SK-N-SH (cell line): ENCODE results near the gene TBC1D9B. TPM values are rescaled to one million over a fixed set of nuclear protein-coding genes. Genes with fewer than 3 reads are reported as not detected.

Experiments used
- CTCF ChIA-PET: fragments of 300-600, 350-600 bp; formaldehyde crosslinking; extraction: SDS; loops from one replicate; lab custom pipeline; 2021; lab: Yijun Ruan, JAX
- POLR2A ChIA-PET: fragments of 350-600 bp; sonication (Branson Sonifier 250); formaldehyde crosslinking; extraction: SDS; loops from one replicate; lab custom pipeline; 2020; ENCODE audit warnings: antibody characterized with exemption, inconsistent platforms; lab: Yijun Ruan, JAX
- DNase-seq: peaks from one replicate; pipeline ENCODE4 v3.0.0; 2012
- H2AFZ ChIP-seq: fragments of 200-600 bp; sonication (generic); 2 replicates; pipeline ENCODE4 v1.8.1; 2016; ENCODE audit warnings: antibody characterized with exemption, mild to moderate bottlenecking, low read depth
- H3F3A ChIP-seq: fragments of 200-600 bp; sonication (generic); replicated peaks from 2 replicates; pipeline ENCODE3; 2016; ENCODE audit warnings: antibody characterized with exemption, mild to moderate bottlenecking; ENCODE audit not compliant: insufficient read depth
- H3K27ac ChIP-seq, 2 experiments: fragments of 200-500 bp in 1 of 2; fragments of 200-600 bp in 1 of 2; sonication (Bioruptor generic) in 1 of 2; sonication (generic), shearing (Covaris generic) in 1 of 2; 2 replicates each; pipeline versions ENCODE4 v1.5.1 to v1.6.1; 2014 to 2016; ENCODE audit warnings: low read depth in 2 of 2, inconsistent platforms in 1 of 2, low read length in 1 of 2, mild to moderate bottlenecking in 1 of 2, mixed read lengths in 1 of 2
- H3K27me3 ChIP-seq: fragments of 200-600 bp; sonication (generic), shearing (Covaris generic); 2 replicates; pipeline ENCODE4 v1.6.1; 2016; ENCODE audit warnings: mixed run types; ENCODE audit not compliant: insufficient read depth
- H3K36me3 ChIP-seq, 2 experiments: fragments of 200-500 bp in 1 of 2; fragments of 200-600 bp in 1 of 2; sonication (Bioruptor generic) in 1 of 2; sonication (generic) in 1 of 2; replicated peaks in 1 of 2; 2 replicates each; pipeline versions ENCODE3 to v1.5.1; 2014 to 2016; ENCODE audit warnings: low read length in 1 of 2, mild to moderate bottlenecking in 1 of 2; ENCODE audit not compliant: insufficient read depth in 2 of 2, control insufficient read depth in 1 of 2
- H3K4me1 ChIP-seq, 2 experiments: fragments of 200-500 bp in 1 of 2; fragments of 200-600 bp in 1 of 2; sonication (Bioruptor generic) in 1 of 2; sonication (generic), shearing (Covaris generic) in 1 of 2; 2 replicates each; pipeline versions ENCODE4 v1.5.1 to v1.6.1; 2014 to 2016; ENCODE audit warnings: low read depth in 1 of 2, low read length in 1 of 2, mixed run types in 1 of 2; ENCODE audit not compliant: insufficient read depth in 2 of 2, control insufficient read depth in 1 of 2
- H3K4me2 ChIP-seq: fragments of 200-600 bp; sonication (generic), shearing (Covaris generic); 2 replicates; pipeline ENCODE4 v1.6.1; 2017; ENCODE audit warnings: mixed run types
- H3K4me3 ChIP-seq, 2 experiments: fragments of 200-500 bp in 1 of 2; fragments of 200-600 bp in 1 of 2; sonication (Bioruptor generic) in 1 of 2; sonication (generic), shearing (Covaris generic) in 1 of 2; 2 replicates each; pipeline versions ENCODE4 v1.5.1 to v1.8.1; 2014 to 2016; ENCODE audit warnings: low read depth in 2 of 2, inconsistent platforms in 1 of 2, low read length in 1 of 2, mild to moderate bottlenecking in 1 of 2, mixed read lengths in 1 of 2, moderate library complexity in 1 of 2
- H3K79me2 ChIP-seq: fragments of 200-600 bp; sonication (generic); 2 replicates; pipeline ENCODE4 v1.8.1; 2017; ENCODE audit warnings: mild to moderate bottlenecking; ENCODE audit not compliant: insufficient read depth
- H3K9ac ChIP-seq: fragments of 200-600 bp; sonication (generic); 2 replicates; pipeline ENCODE4 v1.6.1; 2017; ENCODE audit warnings: mixed run types
- H3K9me2 ChIP-seq: fragments of 200-600 bp; sonication (generic); 2 replicates; pipeline ENCODE4 v1.6.1; 2017; ENCODE audit warnings: mixed run types
- H3K9me3 ChIP-seq: fragments of 200-600 bp; sonication (generic); 2 replicates; pipeline ENCODE4 v1.6.1; 2017; ENCODE audit warnings: mixed run types, mild to moderate bottlenecking, moderate library complexity
- H4K20me1 ChIP-seq: fragments of 200-600 bp; sonication (generic); 2 replicates; pipeline ENCODE4 v1.6.1; 2017; ENCODE audit warnings: mild to moderate bottlenecking, mixed run types; ENCODE audit not compliant: insufficient read depth
- ELF1 ChIP-seq: IDR thresholded peaks from 2 replicates; pipeline ENCODE4 v1.4.0; 2012
- EP300 ChIP-seq, 2 experiments: IDR thresholded peaks; 2 replicates each; pipeline versions ENCODE4 v1.4.0 to v1.6.1; 2012; ENCODE audit warnings: borderline replicate concordance in 1 of 2, low read depth in 1 of 2, low read length in 1 of 2
- EZH2phosphoT487 ChIP-seq: fragments of 200-600 bp; sonication (generic); IDR thresholded peaks from 2 replicates; pipeline ENCODE4 v1.6.1; 2017; ENCODE audit warnings: low read depth, mixed run types, mild to moderate bottlenecking, antibody characterized with exemption, moderate library complexity, borderline replicate concordance
- FOXJ3 ChIP-seq: sonication (generic); formaldehyde crosslinking; IDR thresholded peaks from 2 replicates; pipeline ENCODE4 v1.5.1; 2020; ENCODE audit warnings: mild to moderate bottlenecking, missing genetic modification reagents
- FOXM1 ChIP-seq: IDR thresholded peaks from 2 replicates; pipeline ENCODE4 v1.4.0; 2012; ENCODE audit warnings: low read depth, mild to moderate bottlenecking
- GABPA ChIP-seq: IDR thresholded peaks from 2 replicates; pipeline ENCODE4 v1.4.0; 2012; ENCODE audit warnings: low read depth, mild to moderate bottlenecking
- GATA2 ChIP-seq: sonication (generic); formaldehyde crosslinking; IDR thresholded peaks from 2 replicates; pipeline ENCODE4 v1.5.0; 2020; ENCODE audit warnings: mild to moderate bottlenecking, missing genetic modification reagents
- MEF2A ChIP-seq: IDR thresholded peaks from 2 replicates; pipeline ENCODE4 v1.4.0; 2012; ENCODE audit warnings: low read depth, borderline replicate concordance
- MXI1 ChIP-seq: IDR thresholded peaks from 2 replicates; pipeline ENCODE4 v1.6.1; 2012; ENCODE audit warnings: mild to moderate bottlenecking, low read depth, low read length, improper control_type of control experiment
- NFIC ChIP-seq: IDR thresholded peaks from 2 replicates; pipeline ENCODE4 v1.4.0; 2012; ENCODE audit warnings: borderline replicate concordance
- NRF1 ChIP-seq: IDR thresholded peaks from 2 replicates; pipeline ENCODE4 v1.6.1; 2012; ENCODE audit warnings: low read depth, mild to moderate bottlenecking, low read length
- POLR2AphosphoS5 ChIP-seq: IDR thresholded peaks from 2 replicates; pipeline ENCODE4 v1.6.1; 2012; ENCODE audit warnings: low read depth, low read length
- RCOR1 ChIP-seq: fragments of 150-350 bp; IDR thresholded peaks from 2 replicates; pipeline ENCODE4 v1.6.1; 2017; ENCODE audit warnings: antibody characterized with exemption, low read length
- RFX5 ChIP-seq: IDR thresholded peaks from 2 replicates; pipeline ENCODE4 v1.6.1; 2012; ENCODE audit warnings: mild to moderate bottlenecking, improper control_type of control experiment, low read length
- SMC3 ChIP-seq: IDR thresholded peaks from 2 replicates; pipeline ENCODE4 v1.6.1; 2012; ENCODE audit warnings: low read depth, low read length, improper control_type of control experiment
- TAF1 ChIP-seq: IDR thresholded peaks from 2 replicates; pipeline ENCODE4 v1.6.1; 2012; ENCODE audit warnings: low read depth, mild to moderate bottlenecking, low read length, moderate library complexity, borderline replicate concordance
- TEAD4 ChIP-seq: IDR thresholded peaks from 2 replicates; pipeline ENCODE4 v1.4.0; 2012; ENCODE audit warnings: mild to moderate bottlenecking, borderline replicate concordance; ENCODE audit not compliant: insufficient read depth
- YY1 ChIP-seq: IDR thresholded peaks from 2 replicates; pipeline ENCODE4 v1.4.0; 2012; ENCODE audit warnings: low read depth, mild to moderate bottlenecking
- WGBS: methylation state at CpG from one replicate; pipeline ENCODE4 v1.1.6; 2017; ENCODE audit warnings: low lambda C conversion rate; 5-methylcytosine and 5-hydroxymethylcytosine counted together
- polyA plus RNA-seq, 3 experiments: library from polyadenylated mRNA; depleted of rRNA; stranded (reverse); fragments of >200 nt; gene quantifications; 2 replicates each; pipeline ENCODE4 v1.2.3, GENCODE V29; 2012
- TF ChIP-seq, protein P1 (sequence below): IDR thresholded peaks from 2 replicates; pipeline ENCODE4 v1.4.0; 2012; ENCODE audit warnings: low read depth
- TF ChIP-seq, protein P2 (sequence below): IDR thresholded peaks from 2 replicates; pipeline ENCODE4 v1.4.0; 2012; ENCODE audit warnings: low read depth, borderline replicate concordance
- TF ChIP-seq, protein P3 (sequence below): fragments of 150-350 bp; IDR thresholded peaks from 2 replicates; pipeline ENCODE4 v1.6.1; 2016; ENCODE audit warnings: mild to moderate bottlenecking, low read depth, low read length

The TBC1D9B gene
- polyA plus RNA-seq, 1 of the 3 experiments (the other 2 are of a cell fraction): 75.6 TPM

DNA sequence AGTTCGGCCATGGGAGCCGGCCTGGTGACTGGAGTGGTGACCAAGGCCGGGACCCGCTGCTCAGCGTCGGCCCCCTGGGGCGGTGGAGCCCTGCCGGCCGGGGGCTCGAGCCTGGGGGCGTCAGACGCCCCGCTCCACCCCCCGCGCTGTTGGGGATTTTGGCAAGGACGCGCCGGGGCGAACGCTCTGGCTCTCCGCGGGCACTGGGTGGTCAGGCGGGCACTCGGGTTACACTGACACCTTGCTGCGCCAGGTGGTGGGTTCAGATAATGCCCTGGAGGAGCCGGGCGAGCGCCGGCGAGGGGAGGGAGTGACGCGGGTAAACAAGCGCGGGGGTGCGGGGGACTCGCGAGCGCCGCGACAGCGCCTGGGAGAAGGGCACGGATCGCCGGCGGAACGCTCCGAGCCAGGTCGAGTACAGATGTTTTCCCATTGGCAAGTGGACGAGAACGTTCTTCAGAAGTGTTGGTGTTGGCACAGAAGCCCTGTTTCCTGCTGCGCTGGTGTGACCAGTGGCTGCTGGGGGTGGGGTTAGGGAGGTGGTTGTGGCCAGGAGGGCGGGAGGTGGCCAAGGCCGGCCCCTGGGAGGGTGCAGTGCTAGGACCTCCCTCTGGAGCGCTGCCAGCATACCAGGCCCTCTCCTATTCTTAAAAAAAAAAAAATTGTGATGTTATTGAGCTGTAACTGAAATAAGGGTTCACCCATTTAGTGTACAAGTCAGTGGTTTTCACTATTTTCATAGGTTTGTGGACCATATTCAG is 86.2 kb downstream of the TBC1D9B start:
- H3K9me3 ChIP-seq: no peaks in the 10 kb centered on the region
- CTCF ChIA-PET: interaction anchor here (1.1 to 1.8 kb wide), 5 partner anchors 9 to 58 kb away, joined by 3 to 10 read pairs (median 5); no protein-coding TSS in a partner anchor
- peaks cover 61% of the 10 kb centered on the region for H3K79me2 ChIP-seq
- WGBS: 1% methylated on average over 26 of the region's 54 CpGs
- H3K27ac ChIP-seq: peak overlapping the region; percentile 84 to 94
- H3K4me3 ChIP-seq: peak overlapping the region; percentile 97
- H3K9me2 ChIP-seq: no peaks in the 10 kb centered on the region
- no peak for TF ChIP-seq SMC3
- no peak for TF ChIP-seq ELF1
- TF ChIP-seq, protein P1, sequence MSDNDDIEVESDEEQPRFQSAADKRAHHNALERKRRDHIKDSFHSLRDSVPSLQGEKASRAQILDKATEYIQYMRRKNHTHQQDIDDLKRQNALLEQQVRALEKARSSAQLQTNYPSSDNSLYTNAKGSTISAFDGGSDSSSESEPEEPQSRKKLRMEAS: peak; percentile 27; the same call in 1 of the 2 replicates
- peak; percentile 74 for TF ChIP-seq NFIC
- no peak for TF ChIP-seq EP300 (IDR thresholded peaks at IDR 0.05; ENCODE audit: borderline replicate concordance in 1 of 2, low read depth in 1 of 2, low read length in 1 of 2)
- no peak for TF ChIP-seq RCOR1
- TF ChIP-seq POLR2AphosphoS5: peak; percentile 64
- peak; percentile 67; the same call in 1 of the 2 replicates for TF ChIP-seq FOXJ3 (CRISPR knock-in tag)
- TF ChIP-seq MXI1: peak; percentile 73
- TF ChIP-seq, protein P2, sequence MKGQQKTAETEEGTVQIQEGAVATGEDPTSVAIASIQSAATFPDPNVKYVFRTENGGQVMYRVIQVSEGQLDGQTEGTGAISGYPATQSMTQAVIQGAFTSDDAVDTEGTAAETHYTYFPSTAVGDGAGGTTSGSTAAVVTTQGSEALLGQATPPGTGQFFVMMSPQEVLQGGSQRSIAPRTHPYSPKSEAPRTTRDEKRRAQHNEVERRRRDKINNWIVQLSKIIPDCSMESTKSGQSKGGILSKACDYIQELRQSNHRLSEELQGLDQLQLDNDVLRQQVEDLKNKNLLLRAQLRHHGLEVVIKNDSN: no peak
- TF ChIP-seq, all 33 proteins: peak for 5
- H3K27me3 ChIP-seq: no peaks in the 10 kb centered on the region
- peaks cover 55% of the 10 kb centered on the region for H4K20me1 ChIP-seq
- peak; percentile 98 for DNase-seq
- peaks cover 33% of the 10 kb centered on the region in 2 experiments for H3K36me3 ChIP-seq
- H3F3A ChIP-seq: peaks cover 11% of the 10 kb centered on the region
- no peak overlapping the region for H2AFZ ChIP-seq
- peak overlapping the region; percentile 97 for H3K9ac ChIP-seq
- peak overlapping the region; percentile 75 for H3K4me2 ChIP-seq
- H3K4me1 ChIP-seq: peaks cover 22 to 39% of the 10 kb centered on the region in 2 experiments
- POLR2A ChIA-PET: interaction anchor here (0.6 to 1.0 kb wide), 7 partner anchors 10 to 57 kb away, joined by 3 to 6 read pairs (median 3); partner anchors contain the start of gene MRNIP

DNA sequence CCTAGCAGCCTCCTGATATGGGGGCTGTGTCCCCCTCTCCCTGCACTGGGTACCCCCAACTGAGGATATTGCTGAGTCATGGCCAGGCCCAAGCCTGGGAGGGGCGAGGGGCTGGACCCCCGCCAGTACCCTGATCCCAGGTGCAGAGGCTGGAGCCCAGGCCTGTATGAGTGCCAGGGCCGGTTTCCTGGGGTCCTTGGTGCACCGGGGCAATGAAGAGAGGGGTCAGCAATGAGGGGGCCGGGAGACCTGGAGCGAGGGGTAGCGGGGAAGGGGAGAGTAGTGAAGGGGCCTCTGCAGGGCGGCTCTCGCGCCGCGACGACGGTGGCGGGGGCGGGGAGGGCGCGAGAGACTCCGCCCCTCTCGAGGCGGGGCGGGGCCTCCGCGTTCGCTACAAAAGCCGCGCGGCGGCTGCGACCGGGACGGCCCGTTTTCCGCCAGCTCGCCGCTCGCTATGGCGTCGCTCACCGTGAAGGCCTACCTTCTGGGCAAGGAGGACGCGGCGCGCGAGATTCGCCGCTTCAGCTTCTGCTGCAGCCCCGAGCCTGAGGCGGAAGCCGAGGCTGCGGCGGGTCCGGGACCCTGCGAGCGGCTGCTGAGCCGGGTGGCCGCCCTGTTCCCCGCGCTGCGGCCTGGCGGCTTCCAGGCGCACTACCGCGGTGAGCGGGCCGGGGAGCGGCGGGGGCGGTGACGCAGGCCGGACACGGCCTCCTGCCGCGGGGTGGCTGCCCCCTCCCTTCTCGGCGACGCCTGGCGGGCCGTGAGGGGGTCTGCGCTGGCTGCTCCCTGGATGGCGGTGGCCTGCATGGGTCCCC is 87.0 kb downstream of the TBC1D9B start, which contains the start of gene SQSTM1:
Gene SQSTM1 (plus strand): TSS at position 423 of the 815 bp plus-strand sequence. CDS start 32 bp downstream, at position 455.
- H3K79me2 ChIP-seq: peaks cover 53% of the 10 kb centered on the region
- H3K4me3 ChIP-seq: peak within 1 kb of the TSS; percentile 97
- peak within 1 kb of the TSS; percentile 84 to 94 for H3K27ac ChIP-seq
- peaks cover 28 to 31% of the 10 kb centered on the region in 2 experiments for H3K36me3 ChIP-seq
- H3F3A ChIP-seq: peaks cover 11% of the 10 kb centered on the region
- H3K9me3 ChIP-seq: no peaks in the 10 kb centered on the region
- H3K27me3 ChIP-seq: no peaks in the 10 kb centered on the region
- H4K20me1 ChIP-seq: peaks cover 47% of the 10 kb centered on the region
- DNase-seq: peak; percentile 95
- peak within 1 kb of the TSS; percentile 97 for H3K9ac ChIP-seq
- POLR2A ChIA-PET: interaction anchor here (0.7 to 1.7 kb wide), 5 partner anchors 10 to 88 kb away, joined by 3 to 4 read pairs (median 3); partner anchors contain the start of gene MAML1
- H3K4me1 ChIP-seq: peaks cover 22 to 39% of the 10 kb centered on the region in 2 experiments
- under 1% methylated on average over 18 of the region's 81 CpGs for whole genome bisulfite sequencing
- CTCF ChIA-PET: interaction anchor here (0.6 to 1.7 kb wide), 4 partner anchors 9 to 46 kb away, joined by 3 to 5 read pairs (median 4); no protein-coding TSS in a partner anchor
- 0 out of 2 replicates have a peak within 1 kb of the TSS, but pooled peaks have one; percentile 49 for H2AFZ ChIP-seq
- H3K4me2 ChIP-seq: peak within 1 kb of the TSS; percentile 75
- H3K9me2 ChIP-seq: no peaks in the 10 kb centered on the region
- TF ChIP-seq MXI1: no peak; the same call in 1 of the 2 replicates
- TF ChIP-seq, protein P1: peak; percentile 29; the same call in 1 of the 2 replicates
- no peak for TF ChIP-seq GATA2 (CRISPR knock-in tag)
- no peak for TF ChIP-seq GABPA
- TF ChIP-seq TAF1: peak; percentile 88; the same call in 1 of the 2 replicates
- TF ChIP-seq RFX5: no peak
- TF ChIP-seq NRF1: no peak
- no peak for TF ChIP-seq FOXJ3 (CRISPR knock-in tag)
- no peak for TF ChIP-seq EZH2phosphoT487
- no peak for TF ChIP-seq MEF2A
- no peak for TF ChIP-seq ELF1
- no peak for TF ChIP-seq TEAD4
- TF ChIP-seq, protein P3, sequence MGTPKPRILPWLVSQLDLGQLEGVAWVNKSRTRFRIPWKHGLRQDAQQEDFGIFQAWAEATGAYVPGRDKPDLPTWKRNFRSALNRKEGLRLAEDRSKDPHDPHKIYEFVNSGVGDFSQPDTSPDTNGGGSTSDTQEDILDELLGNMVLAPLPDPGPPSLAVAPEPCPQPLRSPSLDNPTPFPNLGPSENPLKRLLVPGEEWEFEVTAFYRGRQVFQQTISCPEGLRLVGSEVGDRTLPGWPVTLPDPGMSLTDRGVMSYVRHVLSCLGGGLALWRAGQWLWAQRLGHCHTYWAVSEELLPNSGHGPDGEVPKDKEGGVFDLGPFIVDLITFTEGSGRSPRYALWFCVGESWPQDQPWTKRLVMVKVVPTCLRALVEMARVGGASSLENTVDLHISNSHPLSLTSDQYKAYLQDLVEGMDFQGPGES: no peak
- TF ChIP-seq FOXM1: no peak
- 0 out of 2 replicates have a peak, but pooled peaks have one; percentile 32 for TF ChIP-seq NFIC
- peak; percentile 64; the same call in 1 of the 2 replicates for TF ChIP-seq YY1
